HG02588 (cell line): ENCODE data around the gene PDZK1IP1.
"Not testable (repeated sequence)": the region's sequence is repeated elsewhere in the genome, so short reads cannot be mapped to it uniquely, and the experiment has no call there.

ENCODE experiments used
- ATAC-seq: cut with Tn5 transposase; IDR thresholded peaks from one replicate; pipeline ENCODE4 v1.9.1; 2021; ENCODE audit warnings: mild to moderate bottlenecking, moderate library complexity; ENCODE audit not compliant: unreplicated experiment

PDZK1IP1 gene

GRCh38 chr1:47223921-47224675 lies 34.3 kb upstream of the PDZK1IP1 start:
- ATAC-seq = no peak

GRCh38 chr1:47223174-47223920 lies 33.5 kb upstream of the PDZK1IP1 start:
- ATAC-seq = no peak

GRCh38 chr1:47222476-47222875 lies 32.6 kb upstream of the PDZK1IP1 start:
- ATAC-seq = no peak

GRCh38 chr1:47219590-47220220 lies 29.9 kb upstream of the PDZK1IP1 start:
- ATAC-seq = no peak

- ATAC-seq = no peak
These were observed 29.2 kb upstream of the PDZK1IP1 start for GRCh38 chr1:47219001-47219400.

- ATAC-seq = no peak
These were observed 26.6 kb upstream of the PDZK1IP1 start for GRCh38 chr1:47216278-47217059.

- ATAC-seq = no peak
These were observed 25.9 kb upstream of the PDZK1IP1 start for GRCh38 chr1:47215713-47216112.

GRCh38 chr1:47214549-47214948 lies 24.7 kb upstream of the PDZK1IP1 start:
- ATAC-seq = no peak

GRCh38 chr1:47213230-47213963 lies 23.6 kb upstream of the PDZK1IP1 start:
- ATAC-seq = no peak

GRCh38 chr1:47212636-47213229 lies 22.9 kb upstream of the PDZK1IP1 start:
- ATAC-seq = no peak

GRCh38 chr1:47211796-47212269 lies 22.0 kb upstream of the PDZK1IP1 start:
- ATAC-seq = no peak

- no peak for ATAC-seq
These were observed 20.8 kb upstream of the PDZK1IP1 start for GRCh38 chr1:47210666-47211065.

GRCh38 chr1:47209725-47210325 lies 20.0 kb upstream of the PDZK1IP1 start:
- no peak for ATAC-seq

- ATAC-seq = no peak
These were observed 19.3 kb upstream of the PDZK1IP1 start for GRCh38 chr1:47209091-47209490.

- ATAC-seq = no peak
These were observed 18.6 kb upstream of the PDZK1IP1 start for GRCh38 chr1:47208374-47208850.

GRCh38 chr1:47207803-47208373 lies 18.1 kb upstream of the PDZK1IP1 start:
- no peak for ATAC-seq

- ATAC-seq = no peak
These were observed 16.1 kb upstream of the PDZK1IP1 start for GRCh38 chr1:47205918-47206317.

GRCh38 chr1:47203504-47203903 lies 13.7 kb upstream of the PDZK1IP1 start:
- not testable (repeated sequence) for ATAC-seq

- no peak for ATAC-seq
These were observed 11.3 kb upstream of the PDZK1IP1 start for GRCh38 chr1:47201179-47201578.
